Trophoblast cell (in vitro differentiated cells and primary cell): Measurements from ENCODE around the gene CADM1.
"Not testable (repeated sequence)": the region's sequence is repeated elsewhere in the genome, so short reads cannot be mapped to it uniquely, and the experiment has no call there.

Source experiments
- DNase-seq, 2 donors: peaks; one replicate each; pipeline ENCODE4 v3.0.0-alpha.2; 2016
- H2AFZ ChIP-seq: 2 replicates; pipeline ENCODE4 v1.6.1; 2013; ENCODE audit warnings: low read length, moderate library complexity, mild to moderate bottlenecking; ENCODE audit not compliant: insufficient read depth, poor library complexity
- H2AK5ac ChIP-seq: 2 replicates; pipeline ENCODE4 v1.6.1; 2013; ENCODE audit warnings: mild to moderate bottlenecking, low read length
- H2BK120ac ChIP-seq: 2 replicates; pipeline ENCODE4 v1.6.1; 2013; ENCODE audit warnings: low read length, mild to moderate bottlenecking, moderate library complexity; ENCODE audit not compliant: insufficient read depth, poor library complexity
- H2BK12ac ChIP-seq: 2 replicates; pipeline ENCODE4 v1.6.1; 2013; ENCODE audit warnings: mild to moderate bottlenecking, low read length, moderate library complexity
- H2BK5ac ChIP-seq: 2 replicates; pipeline ENCODE4 v1.6.1; 2013; ENCODE audit warnings: low read length, low read depth, moderate library complexity, mild to moderate bottlenecking; ENCODE audit not compliant: poor library complexity
- H3K14ac ChIP-seq: 2 replicates; pipeline ENCODE4 v1.6.1; 2013; ENCODE audit warnings: mild to moderate bottlenecking, low read length
- H3K18ac ChIP-seq: 2 replicates; pipeline ENCODE4 v1.6.1; 2013; ENCODE audit warnings: mild to moderate bottlenecking, low read length
- H3K23ac ChIP-seq: 2 replicates; pipeline ENCODE4 v1.6.1; 2013; ENCODE audit warnings: low read length
- H3K27ac ChIP-seq: 2 replicates; pipeline ENCODE4 v1.5.1; 2013; ENCODE audit warnings: low read depth, mild to moderate bottlenecking, inconsistent platforms, low read length, moderate library complexity
- H3K27me3 ChIP-seq: 2 replicates; pipeline ENCODE4 v1.6.1; 2013; ENCODE audit warnings: inconsistent platforms, mild to moderate bottlenecking, low read length, moderate library complexity; ENCODE audit not compliant: insufficient read depth
- H3K36me3 ChIP-seq, 2 experiments: 1 replicate in 1 of 2; 2 replicates in 1 of 2; pipeline ENCODE4 v1.6.1; 2013; ENCODE audit warnings: low read length in 2 of 2, mild to moderate bottlenecking in 2 of 2, moderate library complexity in 1 of 2; ENCODE audit not compliant: insufficient read depth in 2 of 2, control insufficient read depth in 1 of 2
- H3K4ac ChIP-seq: 2 replicates; pipeline ENCODE4 v1.6.1; 2013; ENCODE audit warnings: low read depth, mild to moderate bottlenecking, low read length, moderate library complexity
- H3K4me1 ChIP-seq, 2 experiments: 1 replicate in 1 of 2; 2 replicates in 1 of 2; pipeline ENCODE4 v1.6.1; 2013; ENCODE audit warnings: low read length in 2 of 2, mild to moderate bottlenecking in 2 of 2, moderate library complexity in 1 of 2; ENCODE audit not compliant: insufficient read depth in 2 of 2, control insufficient read depth in 1 of 2
- H3K4me2 ChIP-seq: 2 replicates; pipeline ENCODE4 v1.6.1; 2013; ENCODE audit warnings: inconsistent platforms, mild to moderate bottlenecking, low read length, moderate library complexity
- H3K4me3 ChIP-seq: 2 replicates; pipeline ENCODE4 v1.5.1; 2013; ENCODE audit warnings: mild to moderate bottlenecking, low read depth, low read length, inconsistent platforms
- H3K79me1 ChIP-seq: one replicate; pipeline ENCODE4 v1.6.1; 2013; ENCODE audit warnings: low read length
- H3K79me2 ChIP-seq: 2 replicates; pipeline ENCODE4 v1.6.1; 2013; ENCODE audit warnings: low read length, mild to moderate bottlenecking; ENCODE audit not compliant: control insufficient read depth, insufficient read depth, poor library complexity
- H3K9ac ChIP-seq: 2 replicates; pipeline ENCODE4 v1.6.1; 2013; ENCODE audit warnings: mild to moderate bottlenecking, low read length
- H3K9me3 ChIP-seq: 2 replicates; pipeline ENCODE4 v1.6.1; 2013; ENCODE audit warnings: low read depth, mild to moderate bottlenecking, control low read depth, inconsistent platforms, low read length; ENCODE audit not compliant: insufficient read depth
- H4K12ac ChIP-seq: 2 replicates; pipeline ENCODE4 v1.6.1; 2013; ENCODE audit warnings: low read depth, mild to moderate bottlenecking, low read length, moderate library complexity
- H4K8ac ChIP-seq: 2 replicates; pipeline ENCODE4 v1.6.1; 2013; ENCODE audit warnings: low read depth, mild to moderate bottlenecking, low read length, moderate library complexity
- H4K91ac ChIP-seq: one replicate; pipeline ENCODE4 v1.6.1; 2013; ENCODE audit warnings: low read depth, mild to moderate bottlenecking, low read length, moderate library complexity
- WGBS: extraction: QIAGEN DNeasy Blood & Tissue Kit; methylation state at CpG from one replicate; pipeline ENCODE4 v1.1.7; 2013; ENCODE audit warnings: missing lambda C conversion rate; ENCODE audit not compliant: insufficient read length, insufficient coverage; ENCODE audit errors: extremely low coverage; 5-methylcytosine and 5-hydroxymethylcytosine counted together

The CADM1 gene

DNA sequence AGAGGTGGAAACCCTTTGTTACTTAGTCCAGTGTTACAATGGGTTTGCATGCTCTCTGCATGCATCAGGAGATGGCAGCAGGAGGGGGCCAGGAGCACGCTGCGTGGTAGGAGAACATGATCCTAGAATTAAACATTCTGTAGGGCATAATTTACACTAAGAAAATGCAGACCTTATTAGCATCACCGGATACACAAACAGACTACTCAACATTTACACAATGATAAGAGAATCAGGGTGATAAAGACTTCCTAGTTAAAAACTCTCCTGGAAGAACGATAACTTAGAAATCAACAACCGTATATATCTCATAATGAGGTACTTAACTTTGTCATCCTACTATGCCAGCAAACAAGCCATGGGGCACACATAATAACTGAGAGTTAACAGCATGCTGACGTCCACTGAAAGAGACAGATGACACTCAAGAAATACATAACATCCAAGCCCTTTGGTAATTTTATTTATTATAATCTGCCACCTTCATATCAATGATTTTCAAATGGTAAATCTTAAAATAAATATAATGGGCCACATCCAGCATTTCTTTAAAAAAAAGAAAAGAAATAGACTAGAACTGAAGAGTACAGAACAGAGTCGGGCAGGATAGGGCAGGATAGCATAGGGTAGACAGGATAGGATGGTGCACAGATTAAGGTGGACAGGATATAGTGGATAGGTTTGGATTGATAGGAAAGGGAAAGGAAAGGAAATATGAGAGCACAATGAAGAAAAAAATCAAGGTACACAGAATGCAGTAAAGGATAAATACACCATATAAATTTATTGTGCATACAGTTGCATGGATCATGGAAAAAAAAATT, 27.5 kb downstream of the CADM1 start:
- H2AFZ ChIP-seq: no peak overlapping the region
- H3K27ac ChIP-seq: no peak overlapping the region
- H3K14ac ChIP-seq: no peak overlapping the region
- H3K9me3 ChIP-seq: no peaks in the 10 kb centered on the region
- H3K27me3 ChIP-seq: no peaks in the 10 kb centered on the region
- no peak overlapping the region for H3K9ac ChIP-seq
- no peak overlapping the region for H2BK12ac ChIP-seq
- no peak overlapping the region for H2BK120ac ChIP-seq
- H3K4me1 ChIP-seq: peaks cover 2 to 7% of the 10 kb centered on the region in 2 experiments
- H4K12ac ChIP-seq: no peak overlapping the region
- H2BK5ac ChIP-seq: no peak overlapping the region
- H3K79me2 ChIP-seq: no peaks in the 10 kb centered on the region
- peaks cover 0 to 2% of the 10 kb centered on the region in 2 experiments for H3K36me3 ChIP-seq
- no peak overlapping the region for H3K4ac ChIP-seq
- H3K79me1 ChIP-seq: no peaks in the 10 kb centered on the region
- H3K18ac ChIP-seq: no peak overlapping the region
- no peak for DNase-seq
- no peak overlapping the region for H3K4me2 ChIP-seq
- WGBS: no CpG with 5 or more reads among the region's 7 CpGs
- H3K23ac ChIP-seq: no peak overlapping the region
- H2AK5ac ChIP-seq: no peak overlapping the region
- no peak overlapping the region for H4K91ac ChIP-seq
- H3K4me3 ChIP-seq: no peak overlapping the region
- no peak overlapping the region for H4K8ac ChIP-seq

DNA sequence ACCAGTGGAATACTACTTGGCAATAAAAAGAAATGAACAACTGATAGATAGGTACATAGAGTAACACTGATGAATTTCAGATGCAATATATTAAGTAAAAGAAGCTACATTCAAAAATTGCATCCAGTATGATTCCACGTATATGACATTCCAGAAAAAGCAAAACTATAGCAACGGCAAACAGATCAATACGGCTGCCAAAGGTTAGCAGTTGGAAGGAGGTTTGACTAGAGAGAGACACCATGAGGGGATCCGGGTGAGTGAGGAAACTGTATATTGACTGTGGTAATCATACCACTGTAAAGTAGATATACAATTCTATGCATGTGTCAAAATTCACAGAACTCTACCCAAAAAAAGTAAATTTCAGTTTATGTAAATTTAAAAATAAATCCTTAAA, 28.7 kb downstream of the CADM1 start:
- Histone ChIP-seq H4K12ac (no peak overlapping the region), H2AFZ (no peak overlapping the region), H3K18ac (no peak overlapping the region), H3K4me3 (no peak overlapping the region), H3K79me2 (no peaks in the 10 kb centered on the region), H3K79me1 (no peaks in the 10 kb centered on the region), H3K14ac (no peak overlapping the region), H3K9ac (no peak overlapping the region), H2AK5ac (no peak overlapping the region), H3K36me3 (peaks cover 0 to 2% of the 10 kb centered on the region in 2 experiments), H4K91ac (no peak overlapping the region), H3K27me3 (no peaks in the 10 kb centered on the region), H3K4me1 (no peaks in the 10 kb centered on the region), H2BK12ac (no peak overlapping the region), H3K4ac (no peak overlapping the region), H3K9me3 (no peaks in the 10 kb centered on the region), H2BK5ac (no peak overlapping the region), H4K8ac (no peak overlapping the region), H3K27ac (no peak overlapping the region), H3K4me2 (no peak overlapping the region), H3K23ac (no peak overlapping the region), H2BK120ac (no peak overlapping the region)
- no CpG with 5 or more reads among the region's 4 CpGs for whole genome bisulfite sequencing
- no peak for DNase-seq

GRCh38 chr11:115474306-115474705, 29.9 kb downstream of the CADM1 start:
- H3K27me3 ChIP-seq, H3K4me3 ChIP-seq, H4K91ac ChIP-seq, H3K9ac ChIP-seq, H3K4me1 ChIP-seq, H3K36me3 ChIP-seq, H3K79me1 ChIP-seq, H3K14ac ChIP-seq, H3K4ac ChIP-seq, H3K23ac ChIP-seq, H3K27ac ChIP-seq, H2AK5ac ChIP-seq, H3K18ac ChIP-seq, H2AFZ ChIP-seq, H2BK120ac ChIP-seq, DNase-seq, H4K12ac ChIP-seq, H4K8ac ChIP-seq, H2BK5ac ChIP-seq, H3K4me2 ChIP-seq, H3K9me3 ChIP-seq, H2BK12ac ChIP-seq, H3K79me2 ChIP-seq: not testable (repeated sequence)
- WGBS: no CpG with 5 or more reads among the region's 3 CpGs

DNA sequence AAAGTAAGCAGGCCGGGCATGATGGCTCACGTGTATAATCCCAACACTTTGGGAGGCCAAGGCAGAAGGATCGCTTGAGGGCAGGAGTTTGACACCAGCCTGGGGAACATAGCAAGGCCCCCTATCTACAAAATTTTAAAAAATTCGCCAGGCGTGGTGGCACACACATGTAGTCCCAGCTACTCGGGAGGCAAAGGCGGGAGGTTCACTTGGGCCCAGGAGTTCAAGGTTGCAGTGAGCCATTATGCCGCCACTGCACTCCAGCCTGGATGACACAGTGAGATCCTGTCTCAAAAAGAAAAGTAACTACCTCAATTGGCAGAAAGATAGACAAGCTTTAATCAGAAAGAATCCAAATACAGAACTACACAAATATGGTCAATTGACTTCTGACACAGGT, 31.0 kb downstream of the CADM1 start:
- Histone ChIP-seq H3K4ac (no peak overlapping the region), H3K14ac (no peak overlapping the region), H3K23ac (no peak overlapping the region), H2BK5ac (no peak overlapping the region), H2BK12ac (no peak overlapping the region), H3K4me1 (no peaks in the 10 kb centered on the region), H3K36me3 (peaks cover 0 to 2% of the 10 kb centered on the region in 2 experiments), H3K27me3 (no peaks in the 10 kb centered on the region), H3K9me3 (no peaks in the 10 kb centered on the region), H3K79me1 (no peaks in the 10 kb centered on the region), H3K4me2 (no peak overlapping the region), H3K9ac (no peak overlapping the region), H2AFZ (no peak overlapping the region), H3K18ac (no peak overlapping the region), H3K4me3 (no peak overlapping the region), H3K79me2 (no peaks in the 10 kb centered on the region), H2BK120ac (no peak overlapping the region), H2AK5ac (no peak overlapping the region), H4K12ac (no peak overlapping the region), H3K27ac (no peak overlapping the region), H4K91ac (no peak overlapping the region), H4K8ac (no peak overlapping the region)
- DNase-seq: no peak
- no CpG with 5 or more reads among the region's 8 CpGs for WGBS
